GM10847 (cell line): ENCODE measurements around the gene IGSF11.

Experiments used
- POLR2A ChIP-seq: IDR thresholded peaks from 2 replicates; pipeline ENCODE4 v1.6.1; 2011; ENCODE audit not compliant: insufficient read length; ENCODE audit errors: extremely low read depth

IGSF11 gene

GRCh38 chr3:118974356-118975097, 60.1 kb downstream of the IGSF11 start:
- TF ChIP-seq POLR2A, result no peak

DNA sequence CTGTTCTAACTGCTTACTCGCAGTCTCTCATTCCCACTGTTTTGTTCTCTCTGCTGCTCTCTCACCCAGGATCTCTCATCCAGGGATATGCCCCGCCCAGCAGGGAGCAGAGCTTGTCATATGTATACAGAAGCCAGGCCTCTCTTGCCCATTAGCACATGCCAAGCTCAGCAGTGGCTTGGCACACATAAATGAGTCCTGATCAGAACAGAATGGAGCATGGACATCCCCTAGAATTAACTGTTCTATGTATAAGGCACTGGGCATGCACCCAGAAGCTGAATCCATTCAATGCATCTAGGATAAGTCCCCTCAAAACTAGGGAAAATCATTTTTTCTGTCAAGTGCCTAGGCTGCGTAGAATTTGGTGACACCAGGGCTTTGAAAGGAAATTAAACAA, 61.6 kb downstream of the IGSF11 start:
- TF ChIP-seq POLR2A, result no peak

DNA sequence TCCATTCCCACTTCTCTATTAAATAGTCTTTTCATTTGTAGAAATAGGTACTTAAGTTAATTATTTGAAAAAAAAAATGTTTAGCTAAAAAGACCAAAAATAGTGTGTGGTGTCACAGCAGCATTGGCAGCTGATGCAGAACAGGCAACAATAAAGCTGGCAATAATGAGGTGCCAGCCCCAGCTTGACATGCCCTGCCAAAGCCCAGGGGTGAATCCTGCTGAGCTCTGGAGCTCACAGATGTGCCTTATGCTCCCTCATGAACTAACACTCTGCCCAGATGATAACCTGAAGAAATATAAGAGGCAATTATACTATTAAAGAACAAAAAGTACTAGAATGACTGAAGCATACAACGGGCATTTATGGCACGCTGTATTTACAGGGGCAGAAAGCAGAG, 63.8 kb downstream of the IGSF11 start:
- no peak for TF ChIP-seq POLR2A

DNA sequence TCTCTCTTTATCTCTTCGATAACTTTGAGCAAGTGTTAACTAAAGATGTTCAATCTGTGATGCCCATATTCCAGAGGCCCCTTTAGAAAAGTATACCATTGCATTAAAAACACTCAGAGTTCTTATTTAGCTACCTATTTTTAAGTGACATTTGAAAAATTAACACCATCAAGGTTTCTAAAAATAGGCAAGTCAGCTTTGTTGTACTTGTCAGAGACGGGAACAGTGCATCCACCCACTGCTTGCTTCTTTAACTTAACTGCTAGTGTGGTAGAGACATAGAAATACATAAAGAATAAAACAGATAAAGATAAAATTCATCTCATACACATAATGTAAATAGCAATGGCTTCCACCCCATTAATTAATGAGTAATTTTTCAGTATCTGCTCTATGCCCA, 66.0 kb downstream of the IGSF11 start:
- no peak for TF ChIP-seq POLR2A

DNA sequence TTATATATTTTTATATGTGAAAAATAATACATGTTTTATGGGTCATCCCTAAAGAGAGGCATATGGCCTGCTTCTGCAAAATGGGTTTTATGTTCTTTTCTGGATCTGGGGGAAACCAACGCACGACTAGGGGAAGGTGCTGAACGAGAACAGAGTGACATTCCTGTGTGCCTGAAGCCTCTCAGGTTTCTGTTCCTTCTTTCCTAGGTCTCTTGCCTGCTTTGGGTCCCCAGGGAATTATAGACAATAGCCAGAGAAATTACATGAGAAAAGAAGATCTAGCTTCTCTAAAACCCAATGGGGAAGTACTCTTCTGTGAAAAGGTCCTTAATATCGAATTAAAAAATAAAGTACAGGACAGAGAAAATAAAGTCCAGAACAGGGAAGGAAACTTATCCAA, 66.5 kb downstream of the IGSF11 start:
- no peak for TF ChIP-seq POLR2A

GRCh38 chr3:118966700-118967099, 67.9 kb downstream of the IGSF11 start:
- no peak for TF ChIP-seq POLR2A

DNA sequence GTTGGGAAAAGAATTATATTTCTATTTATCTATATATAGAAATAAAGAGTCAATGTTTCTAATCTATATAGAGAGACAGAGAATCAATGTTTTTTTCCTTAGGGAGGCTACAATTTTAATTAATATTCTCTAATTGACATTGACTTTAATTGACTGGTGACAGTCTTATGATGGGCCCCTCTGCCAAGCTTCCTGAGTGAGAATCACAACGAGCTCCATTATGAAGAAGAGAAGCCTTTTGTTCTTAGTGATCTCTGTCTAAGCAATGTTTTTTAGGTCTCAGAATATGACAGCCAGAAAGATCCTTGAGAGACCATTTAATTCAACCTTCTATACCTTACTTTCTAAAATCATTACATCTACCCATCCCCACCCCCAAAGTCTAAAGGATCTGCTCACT, 70.9 kb downstream of the IGSF11 start:
- no peak for TF ChIP-seq POLR2A

DNA sequence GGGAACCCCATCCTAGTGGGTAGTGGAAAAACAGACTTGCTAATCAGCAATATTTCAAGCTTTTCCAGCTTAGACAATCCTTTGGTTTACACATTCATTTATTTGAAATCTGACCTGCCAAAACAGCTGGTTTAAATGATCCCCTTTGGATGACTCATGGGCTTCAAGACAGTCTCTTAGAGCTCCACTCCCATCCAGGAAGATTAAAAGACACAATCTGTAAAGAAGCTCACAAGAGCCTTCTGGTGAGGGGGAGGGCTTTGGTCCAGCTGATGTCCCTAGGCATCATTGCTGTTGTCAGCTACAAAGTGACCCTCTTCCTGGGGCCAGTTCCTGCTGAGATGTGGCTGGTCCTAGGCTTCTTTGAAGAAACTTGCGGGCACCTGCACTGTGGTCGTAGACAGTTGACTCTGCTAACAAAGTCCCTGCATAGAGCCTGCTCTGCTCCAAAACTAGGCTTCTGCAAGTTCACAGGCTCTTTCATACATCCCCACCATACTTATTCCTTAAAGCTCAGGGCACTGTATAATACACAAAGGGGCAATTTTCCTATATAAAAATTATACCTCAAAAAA, 73.7 kb downstream of the IGSF11 start:
- no peak for TF ChIP-seq POLR2A

DNA sequence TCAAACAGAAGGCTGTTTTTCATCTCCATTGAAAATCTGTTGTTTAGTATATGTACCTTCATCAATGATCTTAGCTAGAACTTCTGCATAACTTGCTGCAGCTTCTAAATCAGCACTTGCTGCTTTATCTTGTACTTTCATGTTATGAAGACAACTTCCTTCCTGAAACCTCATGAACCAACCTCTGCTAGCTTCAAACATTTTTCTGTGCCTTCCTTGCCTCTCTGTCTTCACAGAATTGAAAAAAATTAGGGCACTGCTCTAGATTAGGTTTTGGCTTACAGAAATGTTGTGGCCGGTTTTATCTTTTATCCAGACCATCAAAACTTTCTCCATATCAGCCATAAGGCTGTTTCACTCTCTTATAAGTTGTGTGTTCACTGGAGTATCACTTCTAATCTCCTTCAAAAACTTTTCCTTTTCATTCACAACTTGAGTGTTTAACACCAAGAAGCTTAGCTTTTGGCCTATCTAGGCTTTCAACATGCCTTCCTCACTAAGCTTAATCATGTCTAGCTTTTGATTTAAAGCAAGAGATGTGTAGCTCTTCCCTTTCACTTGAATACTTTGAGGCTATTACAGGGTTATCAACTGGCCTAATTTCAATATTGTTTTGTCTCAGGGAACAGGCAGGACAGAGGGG, 78.6 kb downstream of the IGSF11 start:
- no peak for TF ChIP-seq POLR2A

DNA sequence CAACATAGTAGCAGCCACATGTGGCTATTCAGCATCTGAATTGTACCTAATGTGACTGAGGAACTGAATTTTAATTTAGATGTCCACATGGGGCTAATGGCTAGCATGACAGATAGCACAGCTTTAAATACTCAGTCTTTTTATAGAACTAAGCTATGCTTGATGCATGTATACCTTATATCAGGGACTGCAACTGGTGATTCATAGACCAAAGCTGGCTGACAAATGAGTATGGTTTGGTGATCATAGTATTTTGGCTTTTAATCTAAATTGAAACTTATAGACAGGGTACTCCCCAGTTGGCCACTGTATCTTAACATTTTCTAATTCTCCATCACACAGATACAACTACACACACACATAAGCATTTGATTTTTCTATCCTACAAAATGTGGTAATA, 83.6 kb downstream of the IGSF11 start:
- no peak for TF ChIP-seq POLR2A

GRCh38 chr3:118949113-118949760, 85.4 kb downstream of the IGSF11 start:
- TF ChIP-seq POLR2A, result no peak

GRCh38 chr3:118948146-118948545, 86.5 kb downstream of the IGSF11 start:
- no peak for TF ChIP-seq POLR2A

GRCh38 chr3:118946449-118946848, 88.2 kb downstream of the IGSF11 start:
- no peak for TF ChIP-seq POLR2A

GRCh38 chr3:118945834-118946233, 88.8 kb downstream of the IGSF11 start:
- no peak for TF ChIP-seq POLR2A

GRCh38 chr3:118943597-118943996, 91.0 kb downstream of the IGSF11 start:
- no peak for TF ChIP-seq POLR2A

- no peak for TF ChIP-seq POLR2A
These were observed 92.0 kb downstream of the IGSF11 start for GRCh38 chr3:118942671-118943070.
